Non-pigmented ciliary epithelial cell (primary cell): Measurements from ENCODE around the gene CMTM1.
"Not testable (repeated sequence)": the region's sequence is repeated elsewhere in the genome, so short reads cannot be mapped to it uniquely, and the experiment has no call there.

Experiments
- DNase-seq: peaks from one replicate; pipeline ENCODE4 v3.0.0-alpha.2; 2010; ENCODE audit warnings: low read depth

CMTM1 gene

GRCh38 chr16:66562986-66563385 lies 3.3 kb upstream of the CMTM1 start:
- no peak for DNase-seq

GRCh38 chr16:66563574-66564334 lies 2.5 kb upstream of the CMTM1 start:
- DNase-seq = no peak

- not testable (repeated sequence) for DNase-seq
Observed at GRCh38 chr16:66567270-66567669, 1.0 kb downstream of the CMTM1 start.

- no peak for DNase-seq
Observed at GRCh38 chr16:66568355-66568754, 2.1 kb downstream of the CMTM1 start.

GRCh38 chr16:66569131-66569530 lies 2.9 kb downstream of the CMTM1 start:
- no peak for DNase-seq

- no peak for DNase-seq
Observed at GRCh38 chr16:66569827-66570405, 3.7 kb downstream of the CMTM1 start.

GRCh38 chr16:66572356-66572755 lies 6.1 kb downstream of the CMTM1 start:
- DNase-seq = no peak

GRCh38 chr16:66574081-66574480 lies 7.8 kb downstream of the CMTM1 start:
- no peak for DNase-seq

GRCh38 chr16:66574531-66574930 lies 8.3 kb downstream of the CMTM1 start:
- DNase-seq = no peak

- no peak for DNase-seq
Observed at GRCh38 chr16:66575060-66575459, 8.8 kb downstream of the CMTM1 start.

- no peak for DNase-seq
Observed at GRCh38 chr16:66576296-66576695, 10.1 kb downstream of the CMTM1 start.

- no peak for DNase-seq
Observed at GRCh38 chr16:66578651-66579531, 12.7 kb downstream of the CMTM1 start, which contains the start of gene CMTM2. CMTM2 (plus strand) TSS chr16:66579463; CDS start chr16:66579608, 145 bp downstream.

- DNase-seq = no peak
Observed at GRCh38 chr16:66580605-66581209, 14.5 kb downstream of the CMTM1 start.

GRCh38 chr16:66581246-66581952 lies 15.2 kb downstream of the CMTM1 start:
- no peak for DNase-seq

GRCh38 chr16:66585481-66586239 lies 19.4 kb downstream of the CMTM1 start:
- DNase-seq = no peak

GRCh38 chr16:66587881-66588600 lies 21.8 kb downstream of the CMTM1 start:
- DNase-seq = no peak

GRCh38 chr16:66588981-66589713 lies 22.9 kb downstream of the CMTM1 start:
- DNase-seq = no peak

GRCh38 chr16:66590322-66590721 lies 24.1 kb downstream of the CMTM1 start:
- DNase-seq = no peak

GRCh38 chr16:66591018-66591417 lies 24.8 kb downstream of the CMTM1 start:
- no peak for DNase-seq

- DNase-seq = no peak
Observed at GRCh38 chr16:66592241-66592640, 26.0 kb downstream of the CMTM1 start.
